ENCODE measurements around the gene ESPN. TPM values are rescaled to one million over a fixed set of nuclear protein-coding genes. Genes with fewer than 3 reads are reported as not detected.

ESPN gene
- total RNA-seq, 1 donor from 2014 or later: 1.6 TPM

GRCh38 chr1:6508154-6508815 lies 83.7 kb downstream of the ESPN start:
- Mint-ChIP-seq H3K36me3 (no peaks in the 10 kb centered on the region), H3K27me3 (ENCODE audit: low read depth) (no peaks in the 10 kb centered on the region), H3K4me1 (peaks cover 23% of the 10 kb centered on the region), H3K27ac (no peak overlapping the region), H3K9me3 (no peaks in the 10 kb centered on the region), H3K4me3 (no peak overlapping the region)
- TF ChIP-seq CTCF (IDR thresholded peaks at IDR 0.05; ENCODE audit: unreplicated experiment): no peak
- no peak for DNase-seq (ENCODE audit: low spot score in 2 of 2, unreplicated experiment in 2 of 2)

- H3K36me3 Mint-ChIP-seq: no peaks in the 10 kb centered on the region
- H3K4me1 Mint-ChIP-seq: peaks cover 25% of the 10 kb centered on the region
- TF ChIP-seq CTCF (IDR thresholded peaks at IDR 0.05; ENCODE audit: unreplicated experiment): no peak
- H3K4me3 Mint-ChIP-seq: no peak overlapping the region
- no peaks in the 10 kb centered on the region for H3K27me3 Mint-ChIP-seq (ENCODE audit: low read depth)
- no peak overlapping the region for H3K27ac Mint-ChIP-seq
- H3K9me3 Mint-ChIP-seq: no peaks in the 10 kb centered on the region
- DNase-seq (ENCODE audit: low spot score in 2 of 2, unreplicated experiment in 2 of 2): no peak
Observed at GRCh38 chr1:6508816-6509189, 84.2 kb downstream of the ESPN start.

- no peaks in the 10 kb centered on the region for H3K36me3 Mint-ChIP-seq
- no peak overlapping the region for H3K27ac Mint-ChIP-seq
Observed at GRCh38 chr1:6509220-6509918, 84.8 kb downstream of the ESPN start.

GRCh38 chr1:6509919-6510291 lies 85.3 kb downstream of the ESPN start:
- Mint-ChIP-seq H3K4me3 (no peak overlapping the region), H3K9me3 (no peaks in the 10 kb centered on the region), H3K4me1 (peaks cover 25% of the 10 kb centered on the region), H3K36me3 (no peaks in the 10 kb centered on the region), H3K27me3 (ENCODE audit: low read depth) (no peaks in the 10 kb centered on the region), H3K27ac (no peak overlapping the region)
- TF ChIP-seq CTCF (IDR thresholded peaks at IDR 0.05; ENCODE audit: unreplicated experiment): no peak
- no peak for DNase-seq (ENCODE audit: low spot score in 2 of 2, unreplicated experiment in 2 of 2)

More at GRCh38 chr1:6509220-6509918, 84.8 kb downstream of the ESPN start:
- H3K4me3 Mint-ChIP-seq: no peak overlapping the region
- no peaks in the 10 kb centered on the region for H3K9me3 Mint-ChIP-seq
- no peaks in the 10 kb centered on the region for H3K27me3 Mint-ChIP-seq (ENCODE audit: low read depth)
- no peak for DNase-seq (ENCODE audit: low spot score in 2 of 2, unreplicated experiment in 2 of 2)
- no peak for TF ChIP-seq CTCF (IDR thresholded peaks at IDR 0.05; ENCODE audit: unreplicated experiment)
- peaks cover 25% of the 10 kb centered on the region for H3K4me1 Mint-ChIP-seq

- no peak for TF ChIP-seq CTCF (IDR thresholded peaks at IDR 0.05; ENCODE audit: unreplicated experiment)
- H3K4me1 Mint-ChIP-seq: peaks cover 25% of the 10 kb centered on the region
- H3K36me3 Mint-ChIP-seq: no peaks in the 10 kb centered on the region
- H3K4me3 Mint-ChIP-seq: no peak overlapping the region
- DNase-seq (ENCODE audit: low spot score in 2 of 2, unreplicated experiment in 2 of 2): no peak
- no peaks in the 10 kb centered on the region for H3K9me3 Mint-ChIP-seq
- no peaks in the 10 kb centered on the region for H3K27me3 Mint-ChIP-seq (ENCODE audit: low read depth)
- no peak overlapping the region for H3K27ac Mint-ChIP-seq
Observed at GRCh38 chr1:6510493-6510892, 85.9 kb downstream of the ESPN start.

Small RNA genes lying within 50 kb of the gene (microRNA-seq; reads per million reads assigned to microRNA genes)
- not detected for gene MIR4252

Other genes starting within 250 kb of the ESPN start
- gene CHD5, start 244.5 kb upstream of the ESPN start, total RNA-seq: 4.8 to 4.9 TPM (median 4.9 TPM) in 3 replicates
- gene RPL22, start 225.2 kb upstream of the ESPN start, total RNA-seq: 411 to 435 TPM (median 426 TPM) in 3 replicates
- gene RNF207, start 218.7 kb upstream of the ESPN start, total RNA-seq: 467 to 481 TPM (median 477 TPM) in 3 replicates
- 35.1 to 39.8 TPM (median 39.3 TPM) in 3 replicates for gene ICMT, start 188.8 kb upstream of the ESPN start, total RNA-seq
- not detected in 3 replicates for gene HES3, start 180.6 kb upstream of the ESPN start, total RNA-seq
- 24.6 to 27.5 TPM (median 25.0 TPM) in 3 replicates for gene GPR153, start 163.7 kb upstream of the ESPN start, total RNA-seq
- 17.4 to 21.3 TPM (median 20.3 TPM) in 3 replicates for gene ACOT7, start 31.0 kb upstream of the ESPN start, total RNA-seq
- gene HES2, start 4.9 kb upstream of the ESPN start, total RNA-seq: 0.90 to 1.1 TPM (median 0.98 TPM) in 3 replicates
- 38.9 to 41.6 TPM (median 39.4 TPM) in 3 replicates for gene TNFRSF25, start 41.4 kb downstream of the ESPN start, total RNA-seq
- 49.3 to 51.2 TPM (median 50.7 TPM) in 3 replicates for gene PLEKHG5, start 66.9 kb downstream of the ESPN start, total RNA-seq
- gene NOL9, start 129.7 kb downstream of the ESPN start, total RNA-seq: 37.5 to 44.4 TPM (median 37.9 TPM) in 3 replicates
- not detected in 3 replicates for gene TAS1R1, start 130.5 kb downstream of the ESPN start, total RNA-seq
- gene ZBTB48, start 155.2 kb downstream of the ESPN start, total RNA-seq: 33.6 to 41.5 TPM (median 33.8 TPM) in 3 replicates
- 22.0 to 25.1 TPM (median 23.4 TPM) in 3 replicates for gene KLHL21, start 178.1 kb downstream of the ESPN start, total RNA-seq
- gene PHF13, start 189.0 kb downstream of the ESPN start, total RNA-seq: 33.7 to 35.0 TPM (median 34.0 TPM) in 3 replicates
- 19.8 to 22.9 TPM (median 20.0 TPM) in 3 replicates for gene THAP3, start 200.1 kb downstream of the ESPN start, total RNA-seq

Measured in mesothelial cell of epicardium (in vitro differentiated cells).